HS-5 (cell line): Measurements from ENCODE around the gene GCFC2.
A peak's percentile ranks its signal among the peaks of the same experiment; 100 is the strongest.
"Not testable (repeated sequence)": the region's sequence is repeated elsewhere in the genome, so short reads cannot be mapped to it uniquely, and the experiment has no call there.

ENCODE experiments used
- DNase-seq: peaks from one replicate; pipeline ENCODE4 v3.0.0-alpha.2; 2012; ENCODE audit warnings: low read depth

The GCFC2 gene

GRCh38 chr2:75680402-75680801, 30.3 kb downstream of the GCFC2 start:
- no peak for DNase-seq

- no peak for DNase-seq
Observed at GRCh38 chr2:75679556-75679955, 31.2 kb downstream of the GCFC2 start.

GRCh38 chr2:75676464-75676863, 34.3 kb downstream of the GCFC2 start:
- DNase-seq, result no peak

GRCh38 chr2:75675908-75676307, 34.8 kb downstream of the GCFC2 start:
- no peak for DNase-seq

GRCh38 chr2:75675423-75675822, 35.3 kb downstream of the GCFC2 start:
- DNase-seq, result not testable (repeated sequence)

GRCh38 chr2:75667884-75668283, 42.8 kb downstream of the GCFC2 start:
- no peak for DNase-seq

GRCh38 chr2:75666911-75667310, 43.8 kb downstream of the GCFC2 start:
- no peak for DNase-seq

GRCh38 chr2:75657798-75658197, 52.9 kb downstream of the GCFC2 start:
- no peak for DNase-seq

GRCh38 chr2:75656563-75656962, 54.2 kb downstream of the GCFC2 start:
- no peak for DNase-seq

GRCh38 chr2:75655861-75656260, 54.9 kb downstream of the GCFC2 start:
- no peak for DNase-seq

- no peak for DNase-seq
Observed at GRCh38 chr2:75654012-75654411, 56.7 kb downstream of the GCFC2 start.

- no peak for DNase-seq
Observed at GRCh38 chr2:75647771-75648170, 62.9 kb downstream of the GCFC2 start.

GRCh38 chr2:75646583-75647425, 63.9 kb downstream of the GCFC2 start, which contains the start of gene MRPL19:
MRPL19 (plus strand) TSS chr2:75646783; CDS start chr2:75646808, 25 bp downstream.
- DNase-seq, result peak; percentile 78

- DNase-seq, result no peak
Observed at GRCh38 chr2:75646090-75646582, 64.6 kb downstream of the GCFC2 start.

- DNase-seq, result no peak
Observed at GRCh38 chr2:75645643-75646042, 65.1 kb downstream of the GCFC2 start.

GRCh38 chr2:75643980-75644379, 66.7 kb downstream of the GCFC2 start:
- no peak for DNase-seq

GRCh38 chr2:75641587-75641986, 69.1 kb downstream of the GCFC2 start:
- no peak for DNase-seq

GRCh38 chr2:75640621-75641121, 70.0 kb downstream of the GCFC2 start:
- peak; percentile 56 for DNase-seq

- no peak for DNase-seq
Observed at GRCh38 chr2:75637568-75637967, 73.1 kb downstream of the GCFC2 start.

- no peak for DNase-seq
Observed at GRCh38 chr2:75634945-75635344, 75.8 kb downstream of the GCFC2 start.

- no peak for DNase-seq
Observed at GRCh38 chr2:75633620-75634019, 77.1 kb downstream of the GCFC2 start.

GRCh38 chr2:75632813-75633212, 77.9 kb downstream of the GCFC2 start:
- no peak for DNase-seq

- DNase-seq, result no peak
Observed at GRCh38 chr2:75632091-75632701, 78.5 kb downstream of the GCFC2 start.
